ENCODE measurements around the gene TSFM.

The TSFM gene

GRCh38 chr12:57765003-57765697 lies 17.4 kb upstream of the TSFM start:
- H3K4me3 ChIP-seq (ENCODE audit: low read depth, low read length), result peak overlapping the region; percentile 44
- TF ChIP-seq CTCF (IDR thresholded peaks at IDR 0.05; ENCODE audit: low read depth, low read length), result peak; percentile 12; the same call in 1 of the 2 replicates

- H3K4me3 ChIP-seq (ENCODE audit: low read depth, low read length), result no peak overlapping the region; the same call in 1 of the 2 replicates
- TF ChIP-seq CTCF (IDR thresholded peaks at IDR 0.05; ENCODE audit: low read depth, low read length), result no peak
Observed at GRCh38 chr12:57765698-57766463, 16.7 kb upstream of the TSFM start.

- H3K4me3 ChIP-seq (ENCODE audit: low read depth, low read length), result peak within 1 kb of the TSS; percentile 29; the same call in 1 of the 2 replicates
- TF ChIP-seq CTCF (IDR thresholded peaks at IDR 0.05; ENCODE audit: low read depth, low read length), result no peak
Observed at GRCh38 chr12:57766464-57767304, 15.9 kb upstream of the TSFM start, which contains the start of gene CYP27B1. CYP27B1 (minus strand) TSS chr12:57767078; CDS start chr12:57767041, 37 bp downstream.

GRCh38 chr12:57767305-57767698 lies 15.3 kb upstream of the TSFM start:
- H3K4me3 ChIP-seq (ENCODE audit: low read depth, low read length), result no peak overlapping the region
- no peak for TF ChIP-seq CTCF (IDR thresholded peaks at IDR 0.05; ENCODE audit: low read depth, low read length)

GRCh38 chr12:57767876-57768275 lies 14.7 kb upstream of the TSFM start:
- no peak for TF ChIP-seq CTCF (IDR thresholded peaks at IDR 0.05; ENCODE audit: low read depth, low read length)
- H3K4me3 ChIP-seq (ENCODE audit: low read depth, low read length), result no peak overlapping the region

- H3K4me3 ChIP-seq (ENCODE audit: low read depth, low read length), result no peak overlapping the region
Observed at GRCh38 chr12:57769594-57769993, 13.0 kb upstream of the TSFM start.

More at GRCh38 chr12:57769594-57769993, 13.0 kb upstream of the TSFM start:
- TF ChIP-seq CTCF (IDR thresholded peaks at IDR 0.05; ENCODE audit: low read depth, low read length), result no peak
